Suprapubic skin (tissue), 4 donors: ENCODE data around the gene B3GALNT2.

Experiments
- POLR2A ChIP-seq, 2 donors: fragments of 450-650 bp; IDR thresholded peaks; one replicate each; pipeline ENCODE4 v1.6.1; 2017; ENCODE audit warnings: antibody characterized with exemption in 2 of 2, mild to moderate bottlenecking in 2 of 2, moderate library complexity in 2 of 2
- POLR2AphosphoS5 ChIP-seq, 3 donors: sonication (generic); formaldehyde crosslinking; IDR thresholded peaks; one replicate each; pipeline ENCODE4 v1.6.1; 2017; ENCODE audit warnings: antibody characterized with exemption in 3 of 3
- TF ChIP-seq, protein P1 (sequence below), 2 donors: fragments of 200-600 bp in 1 of 2; fragments of 450-650 bp in 1 of 2; sonication (generic) in 1 of 2; IDR thresholded peaks; one replicate each; pipeline ENCODE4 v1.5.1; 2016 to 2019; ENCODE audit warnings: antibody characterized with exemption in 2 of 2, mild to moderate bottlenecking in 1 of 2, moderate library complexity in 1 of 2

DNA sequence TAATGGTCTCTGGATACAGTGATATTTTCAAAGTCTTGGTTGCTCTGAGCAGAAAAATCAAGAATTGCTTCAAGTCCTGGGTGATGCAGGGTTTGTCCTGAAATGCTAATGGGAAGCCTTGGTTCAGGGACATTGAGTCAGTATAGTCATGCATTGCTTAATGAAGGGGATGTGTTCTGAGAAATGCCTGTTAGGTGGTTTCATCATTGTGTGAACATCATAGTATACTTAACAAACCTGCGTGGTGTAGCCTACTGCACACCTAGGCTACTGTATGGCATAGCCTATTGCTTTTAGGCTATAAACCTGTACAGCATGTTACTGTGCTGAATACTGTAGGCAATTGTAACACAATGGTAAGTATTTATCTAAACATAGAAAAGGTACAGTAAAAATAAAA, 100.7 kb downstream of the B3GALNT2 start:
- TF ChIP-seq, protein P1, sequence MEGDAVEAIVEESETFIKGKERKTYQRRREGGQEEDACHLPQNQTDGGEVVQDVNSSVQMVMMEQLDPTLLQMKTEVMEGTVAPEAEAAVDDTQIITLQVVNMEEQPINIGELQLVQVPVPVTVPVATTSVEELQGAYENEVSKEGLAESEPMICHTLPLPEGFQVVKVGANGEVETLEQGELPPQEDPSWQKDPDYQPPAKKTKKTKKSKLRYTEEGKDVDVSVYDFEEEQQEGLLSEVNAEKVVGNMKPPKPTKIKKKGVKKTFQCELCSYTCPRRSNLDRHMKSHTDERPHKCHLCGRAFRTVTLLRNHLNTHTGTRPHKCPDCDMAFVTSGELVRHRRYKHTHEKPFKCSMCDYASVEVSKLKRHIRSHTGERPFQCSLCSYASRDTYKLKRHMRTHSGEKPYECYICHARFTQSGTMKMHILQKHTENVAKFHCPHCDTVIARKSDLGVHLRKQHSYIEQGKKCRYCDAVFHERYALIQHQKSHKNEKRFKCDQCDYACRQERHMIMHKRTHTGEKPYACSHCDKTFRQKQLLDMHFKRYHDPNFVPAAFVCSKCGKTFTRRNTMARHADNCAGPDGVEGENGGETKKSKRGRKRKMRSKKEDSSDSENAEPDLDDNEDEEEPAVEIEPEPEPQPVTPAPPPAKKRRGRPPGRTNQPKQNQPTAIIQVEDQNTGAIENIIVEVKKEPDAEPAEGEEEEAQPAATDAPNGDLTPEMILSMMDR (IDR thresholded peaks at IDR 0.05) = no peak
- TF ChIP-seq POLR2A (IDR thresholded peaks at IDR 0.05) (no peak), POLR2AphosphoS5 (IDR thresholded peaks at IDR 0.05) (no peak)
